Middle frontal gyrus (tissue), 1 donor: ENCODE data around the gene NHSL2.

ENCODE experiments used
- DNase-seq: peaks from one replicate; pipeline ENCODE4 v3.0.0-alpha.2; 2015; ENCODE audit warnings: low spot score; ENCODE audit errors: extremely low spot score

The NHSL2 gene

DNA sequence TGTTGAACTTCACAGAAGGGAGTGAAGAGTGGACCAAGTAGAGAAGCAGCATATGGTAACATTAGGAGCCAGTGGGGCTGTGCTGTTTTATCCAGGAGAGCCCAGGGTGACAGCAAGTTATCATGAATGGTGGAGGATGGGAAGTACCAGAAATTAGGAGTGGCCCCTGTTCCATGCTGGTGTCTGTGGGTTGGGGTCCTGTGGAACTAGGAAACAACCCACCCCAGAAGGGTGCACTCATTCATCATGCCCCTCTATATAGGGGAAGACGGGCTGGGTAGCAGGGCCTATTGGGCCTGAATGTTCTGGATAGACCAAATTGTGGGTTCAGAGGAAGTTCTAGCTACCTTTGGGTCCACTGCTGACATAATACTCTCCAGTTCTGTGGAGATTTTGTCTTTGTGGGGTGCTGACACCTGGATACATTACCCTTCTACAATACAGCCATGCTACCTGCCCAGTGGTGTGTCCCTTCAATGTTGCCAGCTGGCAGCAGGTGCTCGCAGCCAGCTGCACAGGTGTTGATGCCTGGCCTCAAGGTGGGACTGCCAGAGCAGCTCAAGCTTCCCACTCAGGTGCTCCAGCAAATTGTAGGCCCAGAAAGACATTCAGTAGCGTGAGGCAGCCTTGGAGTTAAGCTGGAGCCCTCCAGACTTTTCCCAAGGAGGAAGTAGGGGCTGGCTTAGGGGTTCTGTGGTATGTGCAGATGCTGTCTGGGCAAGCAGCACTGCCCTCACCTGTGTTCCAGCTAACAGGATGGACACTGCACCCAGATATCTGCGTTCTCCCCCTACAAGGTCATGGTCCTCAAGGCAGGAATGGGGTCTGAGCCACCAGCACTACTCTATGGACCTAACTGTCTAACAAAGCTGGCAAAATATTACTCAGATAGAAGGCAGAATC is 106.5 kb downstream of the NHSL2 start:
- DNase-seq: no peak

DNA sequence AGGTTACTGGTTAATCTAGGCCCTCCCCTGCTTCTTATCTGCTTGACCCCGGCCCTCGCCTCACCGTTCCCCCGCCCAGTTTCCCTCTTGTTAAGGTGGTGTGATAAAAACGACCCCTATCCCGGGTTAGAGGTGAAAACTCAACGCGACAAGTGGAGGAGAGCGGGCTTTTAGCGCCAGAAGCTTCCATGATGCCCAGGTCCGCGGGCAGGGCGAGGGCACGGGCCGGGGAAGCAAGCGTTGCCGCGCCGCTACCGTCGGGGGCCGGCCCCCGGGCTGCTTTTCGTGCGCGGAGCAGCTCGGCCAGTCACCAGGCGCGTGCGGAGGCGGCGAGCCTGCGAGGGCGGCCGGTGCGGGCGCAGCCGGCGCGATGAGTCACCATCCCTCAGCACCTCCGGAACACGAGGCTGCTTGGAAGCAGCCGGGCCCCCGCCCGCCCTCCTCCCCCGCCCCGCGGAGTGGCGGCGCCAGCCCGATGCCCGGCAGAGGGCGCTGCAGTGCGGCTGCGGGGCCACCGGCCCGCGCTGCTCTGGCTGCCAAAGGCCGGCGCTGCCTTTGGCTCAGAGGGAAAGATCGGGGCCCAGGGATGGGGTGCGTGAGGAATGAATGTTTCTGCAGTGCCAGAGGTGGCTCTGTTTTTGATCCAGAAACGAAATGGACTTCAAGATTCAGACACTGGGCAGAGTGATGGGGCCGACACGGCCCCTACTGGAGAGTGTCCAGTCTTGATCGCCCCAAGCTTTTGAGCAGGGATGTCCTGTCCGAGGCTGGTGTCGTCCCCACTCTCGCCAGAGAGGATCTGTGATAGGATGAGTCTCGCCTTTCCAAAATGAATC is 107.8 kb downstream of the NHSL2 start:
- peak; percentile 34 for DNase-seq

DNA sequence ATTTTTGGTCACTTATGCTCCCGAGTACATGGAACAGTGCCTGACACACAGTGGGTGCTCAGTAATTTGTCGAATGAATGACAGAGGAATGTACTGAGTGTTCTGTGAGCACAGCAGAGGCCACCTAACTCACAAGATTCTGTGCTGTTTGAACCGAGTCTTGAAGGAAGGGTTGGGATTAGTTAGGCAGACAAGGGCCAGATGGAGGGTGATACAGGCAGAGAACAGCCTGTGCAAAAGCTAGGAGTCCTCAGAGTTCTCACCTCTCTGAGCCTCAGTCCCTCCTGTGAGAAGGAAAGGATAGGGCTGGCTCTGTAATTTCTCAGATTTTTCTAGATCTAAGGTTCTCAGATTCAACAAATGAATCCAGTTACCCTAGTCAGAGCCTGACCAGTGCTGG is 108.8 kb downstream of the NHSL2 start:
- DNase-seq: no peak

DNA sequence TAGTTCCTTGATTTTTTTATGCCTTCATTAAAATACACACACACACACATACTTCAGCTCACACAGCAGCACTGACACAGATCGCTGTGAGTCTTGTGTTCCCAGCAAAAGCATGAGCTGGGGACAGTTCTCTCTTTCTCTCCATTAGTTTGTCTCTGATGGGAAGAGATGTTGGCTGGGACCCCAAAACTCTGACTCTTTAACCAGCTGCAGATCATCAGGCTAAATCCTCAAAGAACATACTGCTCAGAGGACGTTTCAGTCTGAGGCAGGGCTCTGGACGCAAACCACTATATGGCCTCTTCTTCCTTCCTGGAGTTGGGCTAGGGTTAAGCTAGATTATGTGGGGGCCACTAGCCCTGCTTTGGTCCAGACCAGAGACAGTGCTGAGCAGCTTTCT is 109.6 kb downstream of the NHSL2 start:
- no peak for DNase-seq

DNA sequence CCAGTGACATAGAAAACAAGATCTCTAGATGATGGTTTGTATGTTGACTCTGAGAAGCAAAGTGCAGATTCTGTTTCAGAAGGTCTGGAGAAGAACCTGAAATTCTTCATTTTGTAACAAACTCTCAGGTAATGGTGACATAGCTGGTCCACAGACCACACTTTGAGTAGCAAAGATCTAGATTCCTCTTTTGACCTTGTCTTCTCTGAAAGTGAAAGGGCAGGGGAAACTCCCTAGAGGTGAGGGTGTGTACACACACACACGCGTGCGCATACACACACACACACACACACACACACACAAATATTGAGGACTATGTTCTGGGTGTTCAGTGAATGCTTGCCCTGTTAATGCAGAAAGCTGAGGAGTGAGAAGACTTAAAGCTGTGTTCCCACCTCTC is 110.1 kb downstream of the NHSL2 start:
- DNase-seq: no peak

DNA sequence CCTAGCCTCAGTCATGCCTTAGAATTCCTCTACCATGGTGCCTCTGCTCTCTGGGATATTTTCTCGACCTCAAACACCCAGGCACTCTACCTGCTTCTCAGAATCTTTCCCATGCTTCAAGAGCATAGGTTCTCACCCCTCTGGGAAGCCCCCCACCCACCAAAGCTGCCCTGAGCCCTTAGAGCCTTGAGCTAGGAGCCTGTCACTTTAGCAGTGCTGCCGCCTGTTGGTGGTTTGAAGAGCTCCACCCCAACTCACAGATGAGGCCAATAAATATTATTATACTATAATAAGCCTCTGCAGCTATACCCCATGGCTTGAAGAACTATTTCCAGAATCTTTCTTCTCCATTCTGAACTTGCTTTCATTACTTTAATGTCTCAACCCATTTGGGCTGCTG is 111.3 kb downstream of the NHSL2 start:
- no peak for DNase-seq

DNA sequence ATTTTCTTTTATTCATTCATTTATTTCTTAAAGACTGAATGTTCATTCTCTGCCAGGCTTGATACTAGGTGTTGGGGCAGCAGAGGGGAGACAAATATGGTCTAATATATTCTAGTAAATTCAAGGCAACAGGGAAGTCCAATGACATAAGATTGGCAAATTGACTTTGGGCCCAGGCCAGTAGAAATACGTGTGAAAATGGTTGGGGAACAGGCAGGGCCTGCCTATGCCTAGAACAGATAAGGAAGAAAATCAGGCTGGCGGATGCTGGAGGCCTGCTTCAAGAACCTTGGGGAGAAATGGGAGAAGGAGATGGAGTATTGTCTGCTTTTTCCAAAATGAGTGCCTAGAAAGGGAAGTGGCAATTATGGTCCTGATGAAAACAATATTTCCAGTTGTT is 112.4 kb downstream of the NHSL2 start:
- DNase-seq: no peak

DNA sequence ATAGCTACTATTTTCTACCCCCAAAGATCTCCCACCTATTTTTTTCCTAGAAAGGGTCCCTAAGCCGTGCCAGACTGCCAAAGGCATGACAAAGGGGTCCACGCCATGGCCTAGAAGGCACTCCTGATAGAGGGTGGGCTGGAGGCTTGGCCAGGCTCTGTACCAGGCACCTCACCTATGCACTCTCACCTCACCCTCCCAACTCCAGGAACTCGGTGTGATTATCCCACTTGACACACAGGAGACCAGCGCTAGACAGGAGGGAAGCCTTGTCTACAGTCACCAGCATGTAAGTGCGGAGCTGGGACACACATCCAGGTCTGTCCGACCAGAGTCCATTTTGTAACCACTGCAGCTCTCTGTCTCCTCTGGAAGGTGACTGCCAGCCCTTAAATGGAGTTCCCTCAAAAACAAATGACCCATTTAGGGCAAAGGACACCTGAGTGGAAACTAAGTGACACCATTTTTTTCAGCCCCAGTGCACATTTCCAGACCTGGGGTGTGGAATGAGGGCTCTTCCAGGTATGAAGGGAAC is 114.7 kb downstream of the NHSL2 start:
- no peak for DNase-seq

DNA sequence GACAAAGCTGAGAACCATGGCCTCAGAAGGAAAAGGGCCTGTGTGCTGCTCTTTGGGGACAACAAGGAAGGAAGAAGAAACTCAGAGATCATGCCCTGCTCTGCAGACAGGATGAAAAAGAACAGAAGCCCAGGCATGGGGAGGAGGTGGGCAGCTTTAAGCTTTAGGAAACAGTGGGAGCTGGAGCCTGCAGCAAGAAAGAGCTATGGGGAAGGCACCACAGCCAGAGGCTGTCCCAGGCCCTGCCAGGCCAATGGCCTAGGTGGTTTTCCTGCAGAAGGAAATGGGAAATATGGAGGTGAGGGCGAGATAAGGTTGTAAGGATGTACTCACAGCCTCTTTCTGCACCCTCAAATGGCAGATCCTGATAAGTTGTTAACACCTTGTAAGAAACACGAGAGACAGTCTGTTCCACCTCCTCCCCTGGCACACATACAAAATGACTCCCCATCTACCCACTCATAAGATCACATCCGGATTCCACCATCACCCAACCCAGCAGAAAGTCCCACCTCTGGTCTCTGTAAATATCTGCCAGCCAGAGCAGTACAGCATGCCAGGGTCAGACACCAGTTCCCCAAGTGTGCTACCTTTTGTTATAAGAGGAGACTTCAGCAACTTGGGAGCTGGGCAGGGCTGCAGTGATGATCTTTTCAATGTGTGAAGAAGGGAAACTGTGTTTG is 115.8 kb downstream of the NHSL2 start:
- DNase-seq: no peak

DNA sequence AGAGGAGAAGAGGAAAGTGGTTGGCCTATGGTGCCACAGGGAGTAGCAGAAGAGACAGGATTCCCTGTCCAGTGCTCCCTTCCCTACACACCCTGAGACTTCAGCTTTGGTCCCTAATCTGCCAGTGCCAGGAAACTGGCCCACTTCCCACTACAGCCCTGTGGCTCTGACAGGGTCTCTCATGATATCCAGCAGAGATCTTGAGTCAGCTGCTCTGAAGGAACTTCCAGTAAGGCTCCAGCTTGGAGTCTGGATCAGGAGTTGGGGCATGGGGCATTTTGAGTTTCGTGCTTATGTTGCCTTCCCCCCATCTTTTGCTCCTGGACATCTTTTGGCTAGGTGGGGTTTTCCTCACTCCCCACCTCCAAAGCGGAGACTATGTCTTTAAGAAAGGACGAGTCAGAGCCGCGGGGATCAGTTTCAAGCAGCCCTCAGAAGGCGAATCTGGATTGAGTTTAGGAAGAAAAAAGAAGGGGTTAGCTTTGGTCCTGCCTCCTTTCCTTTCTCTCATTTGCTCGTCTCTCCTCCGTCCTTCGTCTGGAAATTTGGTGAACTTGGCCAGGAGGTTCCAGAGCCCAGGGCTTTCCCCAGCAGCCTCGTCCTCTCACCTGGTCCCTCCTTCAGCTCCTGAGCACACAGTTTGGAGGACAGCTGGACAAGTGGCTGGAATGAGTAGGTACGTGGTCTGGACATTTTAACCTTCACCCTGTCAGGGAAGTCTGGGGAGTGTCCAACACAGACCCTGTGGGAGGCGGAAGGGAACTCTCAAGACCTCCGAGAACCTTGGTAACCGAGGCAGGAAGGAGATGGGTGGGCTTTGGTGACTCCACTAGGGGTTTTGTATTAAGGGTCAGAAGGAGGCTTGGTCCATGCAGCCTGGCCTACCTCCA is 116.6 kb downstream of the NHSL2 start:
- DNase-seq: no peak

DNA sequence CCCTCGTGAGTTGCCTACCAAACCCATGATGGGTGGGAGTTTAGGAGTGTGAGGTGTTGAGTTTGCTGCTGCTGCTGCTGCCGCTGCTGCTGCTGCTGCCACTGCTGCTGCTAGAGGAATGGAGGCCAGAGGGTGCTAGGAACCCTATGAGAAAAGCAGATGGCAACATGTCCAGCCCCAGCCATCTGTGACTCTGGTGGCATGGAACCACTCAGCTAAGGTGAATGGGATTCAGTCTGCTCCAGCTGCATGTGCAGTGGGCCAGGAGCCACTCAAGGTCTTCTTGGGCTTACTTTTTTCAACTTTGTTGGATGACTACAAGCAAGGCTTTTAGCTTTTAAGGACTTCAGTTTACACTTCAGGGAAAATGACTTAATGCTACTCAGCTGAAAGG is 117.3 kb downstream of the NHSL2 start:
- no peak for DNase-seq

DNA sequence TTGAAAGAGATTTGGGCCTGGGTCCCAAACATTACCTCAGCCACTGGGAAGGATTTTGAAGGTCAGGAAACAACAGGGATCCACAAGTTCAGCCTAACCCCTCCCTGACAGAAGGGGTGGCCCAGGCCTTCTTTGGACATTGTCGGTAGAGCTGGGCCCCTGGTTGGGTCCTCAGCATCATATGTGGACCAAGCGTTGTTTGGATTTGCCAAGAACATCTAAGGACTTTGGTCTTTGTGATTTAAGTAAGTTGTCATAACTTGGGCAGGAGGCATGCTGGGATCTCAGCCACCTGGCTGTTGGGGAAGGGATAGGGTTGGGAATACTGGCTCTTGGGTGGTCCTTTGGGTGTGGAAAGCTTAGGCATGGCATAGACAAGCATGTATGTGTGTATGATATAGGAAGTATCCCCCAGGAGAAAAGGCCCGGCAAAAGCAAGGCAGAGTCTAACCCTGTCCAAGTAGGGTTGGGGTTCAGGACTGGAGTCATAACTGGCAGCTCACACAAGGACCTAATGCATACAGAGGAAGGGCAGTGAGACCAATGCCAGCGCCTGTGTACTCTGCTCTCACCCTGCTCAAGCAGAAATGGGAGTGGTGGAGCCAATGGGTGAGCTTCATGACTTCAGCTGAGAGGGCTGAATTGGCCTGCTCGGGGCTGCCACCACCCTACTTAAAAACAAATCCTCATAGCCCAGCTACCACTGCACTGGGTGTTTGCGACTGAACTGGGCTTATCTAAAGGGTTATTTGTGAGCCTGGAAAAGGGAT is 118.2 kb downstream of the NHSL2 start:
- no peak for DNase-seq

DNA sequence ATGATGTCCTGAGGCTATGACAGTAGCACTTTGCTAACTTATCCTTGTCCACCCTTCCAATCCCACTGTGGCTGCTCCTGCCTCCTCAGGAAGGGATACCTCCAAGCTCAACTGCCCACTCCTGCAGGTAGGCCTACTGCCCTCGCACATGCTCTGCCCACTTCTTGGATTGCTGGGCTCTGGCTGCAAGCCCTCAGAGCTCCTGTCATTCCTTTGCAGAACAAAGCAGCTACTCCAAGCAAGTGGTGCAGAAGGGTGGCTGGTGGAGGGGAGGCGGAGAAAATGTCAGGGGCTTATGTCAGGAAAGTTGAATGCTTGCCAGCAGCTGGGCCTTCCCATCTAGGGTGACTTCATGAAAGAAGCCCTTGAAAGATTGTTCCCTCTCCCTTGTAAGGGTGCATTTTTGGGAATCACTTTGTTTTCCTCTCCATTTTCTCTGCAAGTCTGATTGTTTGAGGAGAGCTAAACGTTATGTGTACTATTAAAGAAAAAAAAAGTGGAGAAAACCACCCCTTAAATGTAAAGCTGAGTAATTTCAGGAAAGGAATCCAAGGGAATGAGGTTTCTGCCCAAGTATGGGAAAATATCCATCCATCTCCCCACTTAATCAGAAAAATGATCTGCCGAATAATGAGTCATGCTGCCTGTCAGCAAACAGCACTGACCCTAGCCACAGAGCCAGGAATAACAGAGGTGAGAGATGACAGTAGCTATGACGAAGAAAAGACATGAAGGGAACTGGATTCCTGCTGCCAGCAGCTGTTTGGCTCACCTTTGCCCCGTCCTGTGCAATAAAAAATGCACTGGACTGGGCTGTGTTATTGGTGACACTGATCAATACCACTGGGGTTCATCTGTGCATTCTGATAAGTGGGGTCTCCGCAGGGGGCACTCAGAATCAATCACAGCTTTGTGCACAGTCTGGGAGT is 119.1 kb downstream of the NHSL2 start:
- DNase-seq: no peak

DNA sequence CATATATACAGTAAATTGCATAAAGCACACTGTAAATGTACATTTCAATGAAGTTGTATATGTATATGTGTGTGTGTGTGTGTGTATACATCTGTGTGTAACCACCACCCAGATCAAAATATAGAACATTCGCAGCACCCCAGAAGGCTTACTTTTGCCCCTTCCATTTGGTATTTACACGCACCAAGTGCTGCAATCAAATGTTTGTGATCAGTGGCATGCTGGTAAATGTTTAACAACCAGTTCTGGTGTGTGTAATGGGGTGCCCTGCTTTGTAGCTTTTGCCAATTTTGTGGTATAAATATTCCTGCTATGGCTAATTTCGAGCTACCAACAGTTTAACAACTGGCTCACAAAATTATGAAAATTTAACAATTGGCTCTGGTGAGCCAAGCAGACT is 119.8 kb downstream of the NHSL2 start:
- DNase-seq: no peak

DNA sequence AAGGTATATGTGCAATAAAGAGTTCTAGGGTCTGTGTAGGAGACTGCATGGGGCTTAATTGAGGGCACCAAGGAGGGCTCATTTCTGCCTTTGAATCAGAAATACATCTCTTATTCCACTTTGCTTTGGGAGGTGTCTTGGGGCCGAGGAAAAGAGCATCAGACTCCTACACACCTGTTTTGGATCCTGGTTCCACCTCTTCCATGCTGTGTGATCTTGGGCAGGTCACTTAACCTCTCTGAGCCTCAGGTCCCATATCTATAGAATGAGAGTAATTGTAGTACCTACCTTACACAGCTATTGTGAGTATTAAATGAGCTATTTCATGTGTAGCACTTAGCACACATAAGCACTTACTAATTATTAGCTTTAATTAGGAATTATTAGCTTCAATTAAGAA is 120.5 kb downstream of the NHSL2 start:
- DNase-seq: no peak

DNA sequence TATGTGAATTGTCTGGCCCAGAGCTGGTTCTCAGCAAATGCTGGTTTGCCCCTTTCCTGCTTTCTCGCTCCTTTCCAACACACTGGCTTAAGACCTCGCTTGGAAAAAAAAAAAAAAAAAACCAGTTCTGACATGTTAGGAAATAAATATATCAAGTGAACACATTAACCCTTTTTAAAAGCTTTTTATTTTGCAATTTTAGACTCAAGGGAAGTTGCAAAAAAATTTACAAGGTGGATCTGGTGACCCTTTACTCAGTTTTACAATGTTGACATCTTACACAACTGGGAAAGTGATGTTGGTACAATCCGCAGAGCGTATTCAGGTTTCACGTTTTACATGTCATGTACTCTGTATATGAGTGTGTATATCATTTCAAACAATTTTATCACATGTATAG is 121.0 kb downstream of the NHSL2 start:
- no peak for DNase-seq

DNA sequence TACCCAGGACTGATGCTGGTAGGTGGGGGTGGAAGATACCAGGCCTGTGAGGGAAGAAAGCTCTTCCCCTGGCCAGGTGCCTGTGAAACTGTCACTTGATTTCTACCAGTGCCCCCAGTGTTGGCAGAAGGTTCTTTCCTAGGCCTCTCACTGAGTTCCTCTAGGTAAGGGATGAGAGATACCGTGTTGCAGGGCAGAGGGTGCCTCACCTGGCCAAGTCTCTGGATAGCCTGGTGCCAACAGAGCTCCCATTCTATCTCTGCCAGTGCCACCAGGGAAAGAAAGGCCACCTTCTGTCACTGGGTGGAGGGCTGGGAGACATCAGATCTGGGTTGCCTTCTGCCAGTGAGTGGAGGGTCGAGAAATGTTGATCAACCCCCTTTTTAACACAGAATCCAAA is 127.0 kb downstream of the NHSL2 start:
- DNase-seq: no peak

DNA sequence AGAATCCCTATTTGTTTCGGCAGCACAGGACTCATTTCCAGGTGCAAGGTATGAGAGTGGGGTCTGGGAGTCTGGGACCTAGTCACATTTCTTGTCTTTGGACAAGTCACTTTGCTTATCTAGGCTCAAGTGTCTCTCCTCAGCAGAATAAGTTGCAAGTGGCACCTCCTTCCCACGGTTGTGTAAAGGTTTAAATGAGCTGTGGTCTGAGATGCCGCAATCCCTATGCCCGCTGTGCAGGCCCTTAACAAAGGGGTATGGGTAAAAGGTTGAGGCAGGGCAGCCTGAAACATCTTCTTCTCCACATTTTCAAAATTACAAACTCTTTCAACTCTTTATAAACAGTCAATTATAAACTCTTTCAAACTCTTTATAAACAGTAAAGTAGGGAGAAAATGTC is 127.4 kb downstream of the NHSL2 start:
- DNase-seq: no peak

DNA sequence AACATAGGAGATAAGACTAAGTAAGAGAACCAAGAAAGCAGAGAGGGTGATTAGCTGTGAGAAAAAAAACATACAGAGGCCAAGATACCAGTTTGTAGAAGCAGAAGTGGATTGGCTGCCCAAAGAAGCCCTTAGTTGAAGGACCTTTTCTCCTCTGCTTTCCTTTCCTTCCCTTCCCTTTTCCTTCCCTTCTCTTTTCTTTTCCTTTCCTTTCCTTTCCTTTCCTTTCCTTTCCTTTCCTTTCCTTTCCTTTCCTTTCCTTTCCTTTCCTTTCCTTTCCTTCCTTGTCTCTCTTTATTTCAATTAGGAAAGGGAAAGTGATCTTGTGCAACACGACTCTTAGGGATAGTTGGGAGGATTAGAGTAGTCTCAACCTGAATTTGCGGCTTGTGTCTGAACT is 128.2 kb downstream of the NHSL2 start:
- DNase-seq: no peak
